ENCODE results near the gene MED13L. TPM values are rescaled to one million over a fixed set of nuclear protein-coding genes. Genes with fewer than 3 reads are reported as not detected.

MED13L gene
- total RNA-seq, 2 experiments from 2014 or later, result 39.5 to 41.8 TPM

DNA sequence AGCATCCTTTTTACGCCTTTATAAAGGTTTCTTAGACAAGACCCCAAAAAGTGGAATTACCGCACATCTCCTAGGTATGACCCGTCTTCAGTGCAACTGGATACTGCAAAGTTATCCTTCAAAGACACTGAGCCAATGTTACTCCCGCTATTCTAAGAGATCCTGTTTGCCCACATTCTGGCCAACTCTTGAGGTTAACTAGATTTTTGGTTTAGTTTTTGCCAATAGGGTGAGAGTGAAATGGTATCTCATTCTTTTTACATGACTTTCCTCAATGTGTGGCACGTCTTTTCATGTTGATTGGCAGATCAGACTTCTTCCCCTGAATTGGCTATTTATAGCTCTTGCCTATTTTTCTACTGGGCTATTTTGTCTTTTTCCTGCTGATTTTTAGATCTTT, 347.2 kb downstream of the MED13L start:
- intact Hi-C loops (cut with micrococcal nuclease), result no loop called here
- TF ChIP-seq, protein P1, sequence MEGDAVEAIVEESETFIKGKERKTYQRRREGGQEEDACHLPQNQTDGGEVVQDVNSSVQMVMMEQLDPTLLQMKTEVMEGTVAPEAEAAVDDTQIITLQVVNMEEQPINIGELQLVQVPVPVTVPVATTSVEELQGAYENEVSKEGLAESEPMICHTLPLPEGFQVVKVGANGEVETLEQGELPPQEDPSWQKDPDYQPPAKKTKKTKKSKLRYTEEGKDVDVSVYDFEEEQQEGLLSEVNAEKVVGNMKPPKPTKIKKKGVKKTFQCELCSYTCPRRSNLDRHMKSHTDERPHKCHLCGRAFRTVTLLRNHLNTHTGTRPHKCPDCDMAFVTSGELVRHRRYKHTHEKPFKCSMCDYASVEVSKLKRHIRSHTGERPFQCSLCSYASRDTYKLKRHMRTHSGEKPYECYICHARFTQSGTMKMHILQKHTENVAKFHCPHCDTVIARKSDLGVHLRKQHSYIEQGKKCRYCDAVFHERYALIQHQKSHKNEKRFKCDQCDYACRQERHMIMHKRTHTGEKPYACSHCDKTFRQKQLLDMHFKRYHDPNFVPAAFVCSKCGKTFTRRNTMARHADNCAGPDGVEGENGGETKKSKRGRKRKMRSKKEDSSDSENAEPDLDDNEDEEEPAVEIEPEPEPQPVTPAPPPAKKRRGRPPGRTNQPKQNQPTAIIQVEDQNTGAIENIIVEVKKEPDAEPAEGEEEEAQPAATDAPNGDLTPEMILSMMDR (IDR thresholded peaks at IDR 0.05), result no peak
- Mint-ChIP-seq H3K4me3 (no peak overlapping the region), H3K36me3 (ENCODE audit: low read depth) (no peaks in the 10 kb centered on the region), H3K9me3 (no peaks in the 10 kb centered on the region), H3K27ac (no peak overlapping the region), H3K27me3 (no peaks in the 10 kb centered on the region), H3K4me1 (ENCODE audit: low read depth) (no peaks in the 10 kb centered on the region)
- DNase-seq (no peak), ATAC-seq (no peak)
- CTCF ChIA-PET, result interaction anchor here (1.3 kb wide), 1 partner anchor 13 kb away, joined by 3 read pairs; no protein-coding TSS in a partner anchor
- POLR2A ChIA-PET, result no interaction called here

DNA sequence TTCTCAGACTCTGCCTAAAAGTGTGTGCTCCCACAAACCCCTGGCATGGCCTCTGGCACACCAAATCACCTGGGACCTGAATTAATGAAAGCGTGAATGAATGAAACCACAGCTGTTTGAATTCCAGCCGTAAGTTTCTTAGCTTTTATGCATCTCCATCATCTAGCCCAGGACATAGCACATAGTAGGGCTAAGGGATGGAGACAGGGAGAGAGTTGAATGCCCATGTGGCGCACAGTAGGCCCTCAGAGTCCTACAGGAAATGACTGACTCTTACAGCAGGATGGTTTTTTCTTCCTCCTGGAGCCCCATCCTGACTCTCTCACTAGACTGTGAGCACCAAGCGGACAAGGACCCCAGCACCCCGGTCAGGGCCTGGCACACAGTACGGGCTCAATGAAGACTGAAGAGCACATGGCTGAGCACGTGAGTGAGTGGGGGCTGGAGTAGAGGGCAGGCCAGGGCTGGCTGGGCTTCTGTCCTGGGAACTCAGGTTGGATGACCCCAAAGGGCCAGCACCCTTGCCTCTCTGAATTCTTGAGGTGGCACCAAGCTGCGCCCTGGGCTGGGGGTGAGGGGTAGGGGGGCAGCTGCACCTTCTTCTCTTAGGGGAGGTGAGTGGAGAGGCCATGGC, 351.3 kb downstream of the MED13L start:
- Mint-ChIP-seq H3K4me3 (no peak overlapping the region), H3K9me3 (peaks cover 3% of the 10 kb centered on the region), H3K36me3 (ENCODE audit: low read depth) (no peaks in the 10 kb centered on the region), H3K27me3 (peaks cover 9% of the 10 kb centered on the region), H3K4me1 (ENCODE audit: low read depth) (no peaks in the 10 kb centered on the region), H3K27ac (no peak overlapping the region)
- TF ChIP-seq, protein P1 (IDR thresholded peaks at IDR 0.05), result no peak
- intact Hi-C loops (cut with micrococcal nuclease), result no loop called here
- POLR2A ChIA-PET, result interaction anchor here (0.6 kb wide), 1 partner anchor 122 kb away, joined by 3 read pairs; no protein-coding TSS in a partner anchor
- DNase-seq (no peak), ATAC-seq (no peak)
- CTCF ChIA-PET, result interaction anchor here (2.4 kb wide), 1 partner anchor 8 kb away, joined by 9 read pairs; no protein-coding TSS in a partner anchor

DNA sequence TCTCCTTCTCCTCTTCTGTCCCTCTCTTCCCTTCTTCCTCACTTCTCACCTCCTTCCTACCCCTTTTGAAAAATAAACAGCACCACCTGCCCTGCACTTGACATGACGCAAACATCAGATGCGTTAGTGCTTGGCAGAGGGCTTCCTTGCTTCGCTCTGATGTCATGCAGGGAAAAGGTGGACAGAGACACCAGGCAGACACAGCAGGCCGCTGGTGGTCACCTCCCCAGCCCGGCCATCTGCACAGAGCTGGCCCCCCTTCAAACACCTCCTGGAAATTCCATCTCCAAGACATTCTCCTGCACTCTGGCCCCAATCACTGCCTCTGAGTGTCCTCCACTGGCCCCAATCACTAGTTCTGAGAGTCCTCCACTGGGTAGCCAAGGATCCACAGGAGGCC, 353.6 kb downstream of the MED13L start:
- Mint-ChIP-seq H3K4me3 (no peak overlapping the region), H3K9me3 (peaks cover 3% of the 10 kb centered on the region), H3K27ac (no peak overlapping the region), H3K4me1 (ENCODE audit: low read depth) (no peaks in the 10 kb centered on the region), H3K27me3 (peaks cover 9% of the 10 kb centered on the region), H3K36me3 (ENCODE audit: low read depth) (no peaks in the 10 kb centered on the region)
- ChIA-PET POLR2A (no interaction called here), CTCF (interaction anchor here (1.7 kb wide), 1 partner anchor 785 kb away, joined by 3 read pairs; no protein-coding TSS in a partner anchor)
- ATAC-seq, result no peak
- TF ChIP-seq, protein P1 (IDR thresholded peaks at IDR 0.05), result no peak
- intact Hi-C loops (cut with micrococcal nuclease), result no loop called here
- DNase-seq, result no peak

DNA sequence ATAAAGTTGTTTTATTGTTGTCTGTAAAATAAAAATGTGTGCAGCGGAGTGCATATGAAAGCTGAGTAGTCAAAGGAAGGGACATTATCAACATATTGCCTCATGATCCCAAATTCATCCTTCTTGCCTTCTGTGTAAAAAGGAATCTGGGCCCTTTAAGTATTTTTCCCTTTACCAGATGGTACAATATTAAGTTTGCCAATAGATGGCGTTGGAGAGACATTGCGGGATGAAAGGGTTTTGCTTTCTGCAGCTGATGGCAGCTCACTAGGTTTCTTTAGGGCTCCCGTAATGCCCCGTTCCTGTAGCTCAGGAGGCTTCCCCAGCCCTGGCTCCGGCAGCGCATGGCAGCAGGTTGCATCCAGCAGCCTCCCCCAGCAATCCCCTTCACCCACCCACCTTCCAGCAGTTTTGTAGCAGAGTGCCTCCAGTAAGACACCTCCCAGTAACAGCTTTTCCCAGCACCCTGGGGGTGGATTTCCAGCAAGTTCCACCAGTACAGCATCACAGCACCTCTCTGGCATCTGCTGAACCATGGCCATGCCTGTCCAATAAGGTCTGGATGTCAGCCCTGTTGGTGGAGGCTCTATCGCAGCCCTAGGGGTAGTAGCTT, 354.4 kb downstream of the MED13L start:
- no peak overlapping the region for H3K27ac Mint-ChIP-seq
- POLR2A ChIA-PET, result no interaction called here
- DNase-seq, result no peak

More for the DNA sequence above, 354.4 kb downstream of the MED13L start:
- Mint-ChIP-seq H3K4me3 (no peak overlapping the region), H3K4me1 (ENCODE audit: low read depth) (no peaks in the 10 kb centered on the region), H3K27me3 (peaks cover 9% of the 10 kb centered on the region), H3K36me3 (ENCODE audit: low read depth) (no peaks in the 10 kb centered on the region), H3K9me3 (peaks cover 3% of the 10 kb centered on the region)
- intact Hi-C loops (cut with micrococcal nuclease), result no loop called here
- TF ChIP-seq, protein P1 (IDR thresholded peaks at IDR 0.05), result peak; percentile 31
- ATAC-seq, result no peak
- CTCF ChIA-PET, result interaction anchor here (0.8 to 1.7 kb wide), 3 partner anchors 15 to 786 kb away, joined by 3 read pairs; no protein-coding TSS in a partner anchor

Measured in activated CD8-positive, alpha-beta T cell treated with anti-CD3 and anti-CD28 coated beads for 36 hours (primary cell).